GM12878 (cell line): ENCODE results near the gene TSSK2.
A peak's percentile ranks its signal among the peaks of the same experiment; 100 is the strongest.

Source experiments
- ATF2 ChIP-seq: IDR thresholded peaks from 2 replicates; pipeline ENCODE4 v1.6.1; 2012; ENCODE audit warnings: low read length, inconsistent platforms
- BMI1 ChIP-seq: fragments of 450-650 bp; IDR thresholded peaks from 2 replicates; pipeline ENCODE4 v1.6.1; 2016; ENCODE audit warnings: mild to moderate bottlenecking, moderate library complexity, borderline replicate concordance
- CHD4 ChIP-seq: fragments of 200-600 bp; sonication (generic); IDR thresholded peaks from 2 replicates; pipeline ENCODE4 v1.6.1; 2016; ENCODE audit warnings: mild to moderate bottlenecking
- POLR2A ChIP-seq: IDR thresholded peaks from 2 replicates; pipeline ENCODE4 v1.6.1; 2011; ENCODE audit warnings: low read depth, mild to moderate bottlenecking, low read length
- POLR2AphosphoS2 ChIP-seq: IDR thresholded peaks from 2 replicates; pipeline ENCODE4 v1.6.1; 2011; ENCODE audit warnings: low read depth, mild to moderate bottlenecking, low read length, improper control_type of control experiment, moderate library complexity
- POLR2AphosphoS5 ChIP-seq: IDR thresholded peaks from 2 replicates; pipeline ENCODE4 v1.6.1; 2011; ENCODE audit warnings: mild to moderate bottlenecking, low read length, inconsistent platforms
- RBBP5 ChIP-seq: fragments of 200-600 bp; sonication (generic); conservative IDR thresholded peaks from 2 replicates; pipeline ENCODE4 v1.6.1; 2016
- SMC3 ChIP-seq: IDR thresholded peaks from 2 replicates; pipeline ENCODE4 v1.6.1; 2011; ENCODE audit warnings: low read length, improper control_type of control experiment, borderline replicate concordance
- TCF12 ChIP-seq: IDR thresholded peaks from 2 replicates; pipeline ENCODE4 v1.6.1; 2011; ENCODE audit warnings: low read depth, mild to moderate bottlenecking, low read length
- USF1 ChIP-seq: IDR thresholded peaks from 2 replicates; pipeline ENCODE4 v1.6.1; 2011; ENCODE audit warnings: borderline replicate concordance, low read depth, mild to moderate bottlenecking, moderate library complexity, mixed read lengths, low read length; ENCODE audit not compliant: insufficient read depth; ENCODE audit errors: extremely low read length
- ZBTB33 ChIP-seq: fragments of 450-650 bp; IDR thresholded peaks from 2 replicates; pipeline ENCODE4 v1.6.1; 2017; ENCODE audit warnings: mild to moderate bottlenecking
- ZNF384 ChIP-seq: IDR thresholded peaks from 2 replicates; pipeline ENCODE4 v1.6.1; 2012; ENCODE audit warnings: low read depth, mild to moderate bottlenecking, low read length, improper control_type of control experiment, borderline replicate concordance
- TF ChIP-seq, protein P1 (sequence below): IDR thresholded peaks from 2 replicates; pipeline ENCODE4 v1.6.1; 2012; ENCODE audit warnings: low read depth, low read length, improper control_type of control experiment
- TF ChIP-seq, protein P2 (sequence below), 3 experiments: IDR thresholded peaks in 2 of 3; conservative IDR thresholded peaks in 1 of 3; 2 replicates each; pipeline ENCODE4 v1.5.1; 2011; ENCODE audit warnings: low read depth in 3 of 3, low read length in 3 of 3, mild to moderate bottlenecking in 3 of 3, control low read depth in 2 of 3, moderate library complexity in 2 of 3, inconsistent platforms in 1 of 3, mixed read lengths in 1 of 3; ENCODE audit not compliant: control insufficient read depth in 2 of 3, insufficient read depth in 1 of 3; ENCODE audit errors: extremely low read depth in 1 of 3

GRCh38 chr22:19179497-19180048, 48.5 kb downstream of the TSSK2 start:
- TF ChIP-seq SMC3 (peak; percentile 60; the same call in 1 of the 2 replicates), POLR2AphosphoS5 (no peak), RBBP5 (no peak), BMI1 (no peak), USF1 (no peak), POLR2A (no peak), ZBTB33 (no peak), POLR2AphosphoS2 (no peak), TCF12 (no peak), ATF2 (no peak), CHD4 (no peak), ZNF384 (no peak)
- TF ChIP-seq, protein P1, sequence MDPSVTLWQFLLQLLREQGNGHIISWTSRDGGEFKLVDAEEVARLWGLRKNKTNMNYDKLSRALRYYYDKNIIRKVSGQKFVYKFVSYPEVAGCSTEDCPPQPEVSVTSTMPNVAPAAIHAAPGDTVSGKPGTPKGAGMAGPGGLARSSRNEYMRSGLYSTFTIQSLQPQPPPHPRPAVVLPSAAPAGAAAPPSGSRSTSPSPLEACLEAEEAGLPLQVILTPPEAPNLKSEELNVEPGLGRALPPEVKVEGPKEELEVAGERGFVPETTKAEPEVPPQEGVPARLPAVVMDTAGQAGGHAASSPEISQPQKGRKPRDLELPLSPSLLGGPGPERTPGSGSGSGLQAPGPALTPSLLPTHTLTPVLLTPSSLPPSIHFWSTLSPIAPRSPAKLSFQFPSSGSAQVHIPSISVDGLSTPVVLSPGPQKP, result no peak
- TF ChIP-seq, protein P2, sequence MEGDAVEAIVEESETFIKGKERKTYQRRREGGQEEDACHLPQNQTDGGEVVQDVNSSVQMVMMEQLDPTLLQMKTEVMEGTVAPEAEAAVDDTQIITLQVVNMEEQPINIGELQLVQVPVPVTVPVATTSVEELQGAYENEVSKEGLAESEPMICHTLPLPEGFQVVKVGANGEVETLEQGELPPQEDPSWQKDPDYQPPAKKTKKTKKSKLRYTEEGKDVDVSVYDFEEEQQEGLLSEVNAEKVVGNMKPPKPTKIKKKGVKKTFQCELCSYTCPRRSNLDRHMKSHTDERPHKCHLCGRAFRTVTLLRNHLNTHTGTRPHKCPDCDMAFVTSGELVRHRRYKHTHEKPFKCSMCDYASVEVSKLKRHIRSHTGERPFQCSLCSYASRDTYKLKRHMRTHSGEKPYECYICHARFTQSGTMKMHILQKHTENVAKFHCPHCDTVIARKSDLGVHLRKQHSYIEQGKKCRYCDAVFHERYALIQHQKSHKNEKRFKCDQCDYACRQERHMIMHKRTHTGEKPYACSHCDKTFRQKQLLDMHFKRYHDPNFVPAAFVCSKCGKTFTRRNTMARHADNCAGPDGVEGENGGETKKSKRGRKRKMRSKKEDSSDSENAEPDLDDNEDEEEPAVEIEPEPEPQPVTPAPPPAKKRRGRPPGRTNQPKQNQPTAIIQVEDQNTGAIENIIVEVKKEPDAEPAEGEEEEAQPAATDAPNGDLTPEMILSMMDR (IDR thresholded peaks at IDR 0.05 in 2 of 3, conservative IDR thresholded peaks at IDR 0.05 in 1 of 3; ENCODE audit: control insufficient read depth in 2 of 3, extremely low read depth in 1 of 3, insufficient read depth in 1 of 3, low read depth in 3 of 3, low read length in 3 of 3), result peak; percentile 69 to 77 (median 75)
